COLO668 (cell line): ENCODE results near the gene WDR31.
A peak's percentile ranks its signal among the peaks of the same experiment; 100 is the strongest.

Source experiments
- DNase-seq: peaks from one replicate; lab custom pipeline; 2025; ENCODE audit not compliant: unreplicated experiment; lab: John Stamatoyannopoulos, UW

WDR31 gene

GRCh38 chr9:113341712-113342410 lies 1.8 kb upstream of the WDR31 start:
- DNase-seq = peak; percentile 70

GRCh38 chr9:113337714-113338113 lies 2.4 kb downstream of the WDR31 start:
- DNase-seq = no peak

GRCh38 chr9:113331780-113332179 lies 8.3 kb downstream of the WDR31 start:
- DNase-seq = no peak

- no peak for DNase-seq
These were observed 11.9 kb downstream of the WDR31 start for GRCh38 chr9:113328045-113328782.

- DNase-seq = no peak
These were observed 13.8 kb downstream of the WDR31 start for GRCh38 chr9:113326230-113326629.

- DNase-seq = no peak
These were observed 17.4 kb downstream of the WDR31 start for GRCh38 chr9:113322671-113323070.

GRCh38 chr9:113320051-113320450 lies 20.0 kb downstream of the WDR31 start:
- no peak for DNase-seq

- no peak for DNase-seq
These were observed 21.0 kb downstream of the WDR31 start for GRCh38 chr9:113319054-113319453.

GRCh38 chr9:113317777-113318176 lies 22.3 kb downstream of the WDR31 start:
- no peak for DNase-seq

GRCh38 chr9:113316030-113316429 lies 24.0 kb downstream of the WDR31 start:
- no peak for DNase-seq

- DNase-seq = no peak
These were observed 24.8 kb downstream of the WDR31 start for GRCh38 chr9:113315231-113315630.

- DNase-seq = no peak
These were observed 26.8 kb downstream of the WDR31 start for GRCh38 chr9:113313261-113313660.

- DNase-seq = no peak
These were observed 28.1 kb downstream of the WDR31 start for GRCh38 chr9:113311961-113312360.

- DNase-seq = no peak
These were observed 29.5 kb downstream of the WDR31 start for GRCh38 chr9:113310538-113310937.

- peak; percentile 15 for DNase-seq
These were observed 30.8 kb downstream of the WDR31 start for GRCh38 chr9:113309204-113309813.

- DNase-seq = no peak
These were observed 32.6 kb downstream of the WDR31 start for GRCh38 chr9:113307396-113307975.

GRCh38 chr9:113306566-113306965 lies 33.5 kb downstream of the WDR31 start:
- DNase-seq = no peak

GRCh38 chr9:113302792-113303418 lies 37.2 kb downstream of the WDR31 start, which contains the start of gene RNF183:
Gene RNF183 (minus strand): TSS chr9:113303376. CDS start chr9:113298184, 5,192 bp downstream.
- no peak for DNase-seq

GRCh38 chr9:113301548-113301947 lies 38.5 kb downstream of the WDR31 start:
- DNase-seq = no peak

- DNase-seq = peak; percentile 63
These were observed 40.2 kb downstream of the WDR31 start for GRCh38 chr9:113299800-113300292.
